Measurements from ENCODE around the gene INSIG1. TPM values are rescaled to one million over a fixed set of nuclear protein-coding genes. Genes with fewer than 3 reads are reported as not detected.

INSIG1 gene
- total RNA-seq, 1 experiment from 2014 or later: 91.7 TPM

- Histone ChIP-seq H3K4me3 (ENCODE audit: insufficient read depth, low read depth, low read length) (no peak overlapping the region), H3K27me3 (ENCODE audit: control insufficient read depth, insufficient read depth, low read length) (no peaks in the 10 kb centered on the region), H3K36me3 (replicated peaks; ENCODE audit: control insufficient read depth, insufficient read depth, low read length) (no peaks in the 10 kb centered on the region)
- DNase-seq: no peak
These were observed 21.5 kb upstream of the INSIG1 start for GRCh38 chr7:155276042-155276799.

- no peak for DNase-seq
- Histone ChIP-seq H3K27me3 (ENCODE audit: control insufficient read depth, insufficient read depth, low read length) (no peaks in the 10 kb centered on the region), H3K36me3 (replicated peaks; ENCODE audit: control insufficient read depth, insufficient read depth, low read length) (no peaks in the 10 kb centered on the region), H3K4me3 (ENCODE audit: insufficient read depth, low read depth, low read length) (no peak overlapping the region)
These were observed 20.8 kb upstream of the INSIG1 start for GRCh38 chr7:155276800-155277375.

GRCh38 chr7:155277385-155277994 lies 20.2 kb upstream of the INSIG1 start:
- Histone ChIP-seq H3K27me3 (ENCODE audit: control insufficient read depth, insufficient read depth, low read length) (no peaks in the 10 kb centered on the region), H3K36me3 (replicated peaks; ENCODE audit: control insufficient read depth, insufficient read depth, low read length) (no peaks in the 10 kb centered on the region), H3K4me3 (ENCODE audit: insufficient read depth, low read depth, low read length) (no peak overlapping the region)
- no peak for DNase-seq

GRCh38 chr7:155278921-155279320 lies 18.8 kb upstream of the INSIG1 start:
- no peak for DNase-seq
- no peaks in the 10 kb centered on the region for H3K27me3 ChIP-seq (ENCODE audit: control insufficient read depth, insufficient read depth, low read length)
- no peaks in the 10 kb centered on the region for H3K36me3 ChIP-seq (replicated peaks; ENCODE audit: control insufficient read depth, insufficient read depth, low read length)
- H3K4me3 ChIP-seq (ENCODE audit: insufficient read depth, low read depth, low read length): no peak overlapping the region

- H3K4me3 ChIP-seq (ENCODE audit: insufficient read depth, low read depth, low read length): no peak overlapping the region
- H3K36me3 ChIP-seq (replicated peaks; ENCODE audit: control insufficient read depth, insufficient read depth, low read length): no peaks in the 10 kb centered on the region
- no peaks in the 10 kb centered on the region for H3K27me3 ChIP-seq (ENCODE audit: control insufficient read depth, insufficient read depth, low read length)
- DNase-seq: no peak
These were observed 17.8 kb upstream of the INSIG1 start for GRCh38 chr7:155279787-155280445.

GRCh38 chr7:155280446-155281397 lies 17.0 kb upstream of the INSIG1 start:
- H3K4me3 ChIP-seq (ENCODE audit: insufficient read depth, low read depth, low read length): no peak overlapping the region
- no peak for DNase-seq
- no peaks in the 10 kb centered on the region for H3K36me3 ChIP-seq (replicated peaks; ENCODE audit: control insufficient read depth, insufficient read depth, low read length)
- no peaks in the 10 kb centered on the region for H3K27me3 ChIP-seq (ENCODE audit: control insufficient read depth, insufficient read depth, low read length)

GRCh38 chr7:155281398-155281969 lies 16.2 kb upstream of the INSIG1 start:
- DNase-seq: no peak
- H3K27me3 ChIP-seq (ENCODE audit: control insufficient read depth, insufficient read depth, low read length): no peaks in the 10 kb centered on the region
- H3K4me3 ChIP-seq (ENCODE audit: insufficient read depth, low read depth, low read length): no peak overlapping the region
- H3K36me3 ChIP-seq (replicated peaks; ENCODE audit: control insufficient read depth, insufficient read depth, low read length): no peaks in the 10 kb centered on the region

GRCh38 chr7:155282671-155283070 lies 15.0 kb upstream of the INSIG1 start:
- H3K36me3 ChIP-seq (replicated peaks; ENCODE audit: control insufficient read depth, insufficient read depth, low read length): no peaks in the 10 kb centered on the region
- H3K27me3 ChIP-seq (ENCODE audit: control insufficient read depth, insufficient read depth, low read length): no peaks in the 10 kb centered on the region
- no peak for DNase-seq
- H3K4me3 ChIP-seq (ENCODE audit: insufficient read depth, low read depth, low read length): no peak overlapping the region

- Histone ChIP-seq H3K4me3 (ENCODE audit: insufficient read depth, low read depth, low read length) (no peak overlapping the region), H3K36me3 (replicated peaks; ENCODE audit: control insufficient read depth, insufficient read depth, low read length) (no peaks in the 10 kb centered on the region), H3K27me3 (ENCODE audit: control insufficient read depth, insufficient read depth, low read length) (no peaks in the 10 kb centered on the region)
- no peak for DNase-seq
These were observed 14.0 kb upstream of the INSIG1 start for GRCh38 chr7:155283565-155284194.

- Histone ChIP-seq H3K4me3 (ENCODE audit: insufficient read depth, low read depth, low read length) (no peak overlapping the region), H3K36me3 (replicated peaks; ENCODE audit: control insufficient read depth, insufficient read depth, low read length) (no peaks in the 10 kb centered on the region), H3K27me3 (ENCODE audit: control insufficient read depth, insufficient read depth, low read length) (no peaks in the 10 kb centered on the region)
- DNase-seq: no peak
These were observed 13.0 kb upstream of the INSIG1 start for GRCh38 chr7:155284496-155285274.

GRCh38 chr7:155285423-155285822 lies 12.3 kb upstream of the INSIG1 start:
- no peaks in the 10 kb centered on the region for H3K36me3 ChIP-seq (replicated peaks; ENCODE audit: control insufficient read depth, insufficient read depth, low read length)
- DNase-seq: no peak
- no peaks in the 10 kb centered on the region for H3K27me3 ChIP-seq (ENCODE audit: control insufficient read depth, insufficient read depth, low read length)
- no peak overlapping the region for H3K4me3 ChIP-seq (ENCODE audit: insufficient read depth, low read depth, low read length)

- DNase-seq: no peak
- Histone ChIP-seq H3K36me3 (replicated peaks; ENCODE audit: control insufficient read depth, insufficient read depth, low read length) (no peaks in the 10 kb centered on the region), H3K4me3 (ENCODE audit: insufficient read depth, low read depth, low read length) (no peak overlapping the region), H3K27me3 (ENCODE audit: control insufficient read depth, insufficient read depth, low read length) (no peaks in the 10 kb centered on the region)
These were observed 11.8 kb upstream of the INSIG1 start for GRCh38 chr7:155285833-155286232.

- no peaks in the 10 kb centered on the region for H3K27me3 ChIP-seq (ENCODE audit: control insufficient read depth, insufficient read depth, low read length)
- no peak for DNase-seq
- H3K36me3 ChIP-seq (replicated peaks; ENCODE audit: control insufficient read depth, insufficient read depth, low read length): no peaks in the 10 kb centered on the region
- H3K4me3 ChIP-seq (ENCODE audit: insufficient read depth, low read depth, low read length): no peak overlapping the region
These were observed 11.0 kb upstream of the INSIG1 start for GRCh38 chr7:155286686-155287085.
